AG04449 (cell line): ENCODE measurements around the gene TAGLN2.
"Not testable (repeated sequence)": the region's sequence is repeated elsewhere in the genome, so short reads cannot be mapped to it uniquely, and the experiment has no call there.

Source experiments
- CTCF ChIA-PET: fragments of 350-600 bp; formaldehyde crosslinking; extraction: SDS; loops from one replicate; lab custom pipeline; 2021; ENCODE audit warnings: antibody characterized with exemption; lab: Yijun Ruan, JAX
- POLR2A ChIA-PET: fragments of 400-600, 350-600 bp; formaldehyde crosslinking; extraction: SDS; loops from one replicate; lab custom pipeline; 2020; ENCODE audit warnings: antibody characterized with exemption, inconsistent platforms; lab: Yijun Ruan, JAX
- DNase-seq: peaks from one replicate; pipeline ENCODE4 v3.0.0-alpha.2; 2010; ENCODE audit warnings: low read depth, low spot score
- H3K4me3 ChIP-seq: 2 replicates; pipeline ENCODE4 v1.5.1; 2011; ENCODE audit warnings: low read depth, mild to moderate bottlenecking, control low read depth, low read length
- TF ChIP-seq, protein P1 (sequence below): IDR thresholded peaks from one replicate; pipeline ENCODE4 v1.5.1; 2011; ENCODE audit warnings: mild to moderate bottlenecking, moderate library complexity, low read length, control low read depth, inconsistent platforms; ENCODE audit not compliant: insufficient read depth; ENCODE audit errors: missing control alignments

Gene TAGLN2

DNA sequence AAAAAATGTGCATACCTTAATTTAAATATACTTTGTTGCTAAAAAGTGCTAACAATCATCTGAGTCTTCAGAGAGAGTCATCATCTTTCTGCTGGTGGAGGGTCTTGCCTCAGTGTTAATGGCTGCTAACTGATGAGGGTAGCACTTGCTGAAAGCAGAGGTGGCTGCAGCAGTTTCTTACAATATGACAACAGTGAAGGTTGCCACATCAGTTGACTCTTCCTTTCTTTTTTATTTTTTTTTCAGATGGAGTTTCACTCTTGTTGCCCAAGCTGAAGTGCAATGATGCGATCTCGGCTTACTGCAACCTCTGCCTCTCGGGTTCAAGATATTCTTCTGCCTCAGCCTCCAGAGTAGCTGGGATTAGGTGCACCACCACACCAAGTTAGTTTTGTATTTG, 22.8 kb downstream of the TAGLN2 start:
- no peak overlapping the region for H3K4me3 ChIP-seq
- ChIA-PET POLR2A (no interaction called here), CTCF (interaction anchor here (1.1 to 3.3 kb wide), 5 partner anchors 10 to 104 kb away, joined by 3 to 26 read pairs (median 7); no protein-coding TSS in a partner anchor)
- TF ChIP-seq, protein P1, sequence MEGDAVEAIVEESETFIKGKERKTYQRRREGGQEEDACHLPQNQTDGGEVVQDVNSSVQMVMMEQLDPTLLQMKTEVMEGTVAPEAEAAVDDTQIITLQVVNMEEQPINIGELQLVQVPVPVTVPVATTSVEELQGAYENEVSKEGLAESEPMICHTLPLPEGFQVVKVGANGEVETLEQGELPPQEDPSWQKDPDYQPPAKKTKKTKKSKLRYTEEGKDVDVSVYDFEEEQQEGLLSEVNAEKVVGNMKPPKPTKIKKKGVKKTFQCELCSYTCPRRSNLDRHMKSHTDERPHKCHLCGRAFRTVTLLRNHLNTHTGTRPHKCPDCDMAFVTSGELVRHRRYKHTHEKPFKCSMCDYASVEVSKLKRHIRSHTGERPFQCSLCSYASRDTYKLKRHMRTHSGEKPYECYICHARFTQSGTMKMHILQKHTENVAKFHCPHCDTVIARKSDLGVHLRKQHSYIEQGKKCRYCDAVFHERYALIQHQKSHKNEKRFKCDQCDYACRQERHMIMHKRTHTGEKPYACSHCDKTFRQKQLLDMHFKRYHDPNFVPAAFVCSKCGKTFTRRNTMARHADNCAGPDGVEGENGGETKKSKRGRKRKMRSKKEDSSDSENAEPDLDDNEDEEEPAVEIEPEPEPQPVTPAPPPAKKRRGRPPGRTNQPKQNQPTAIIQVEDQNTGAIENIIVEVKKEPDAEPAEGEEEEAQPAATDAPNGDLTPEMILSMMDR: no peak
- DNase-seq: no peak

DNA sequence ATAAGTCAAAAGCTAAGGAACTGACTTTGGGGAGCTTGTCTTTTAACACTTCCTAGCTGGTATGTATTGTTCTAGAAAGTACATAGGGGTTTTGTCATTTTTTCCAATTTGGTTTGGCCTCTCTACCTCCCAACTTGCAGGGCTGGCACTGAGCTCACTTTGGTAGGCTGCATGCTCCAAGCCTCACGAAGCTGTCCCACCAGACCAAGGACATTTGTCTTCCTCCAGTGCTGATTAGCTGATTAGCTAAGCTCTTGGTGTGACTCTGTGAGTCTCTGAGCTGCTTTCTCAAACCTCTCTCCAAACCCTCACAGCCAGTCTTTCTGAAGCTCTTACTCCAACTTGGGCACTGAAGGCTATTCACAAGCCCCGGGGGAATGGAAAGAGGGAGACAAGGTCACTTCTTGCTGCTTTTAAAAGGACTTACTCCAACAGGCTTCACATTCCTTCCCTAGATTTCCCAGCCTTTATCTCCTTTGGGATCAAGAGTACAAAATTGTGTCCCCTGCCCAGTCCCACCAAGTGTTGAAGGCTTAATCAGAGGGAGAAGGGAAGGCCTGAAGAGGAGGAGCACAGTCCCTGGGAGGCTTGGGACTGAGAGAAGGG, 24.4 kb downstream of the TAGLN2 start:
- ChIA-PET POLR2A (no interaction called here), CTCF (interaction anchor here (1.0 to 3.3 kb wide), 7 partner anchors 8 to 120 kb away, joined by 3 to 26 read pairs (median 5); partner anchors contain the start of gene DUSP23)
- no peak overlapping the region for H3K4me3 ChIP-seq
- DNase-seq: no peak
- TF ChIP-seq, protein P1: no peak

DNA sequence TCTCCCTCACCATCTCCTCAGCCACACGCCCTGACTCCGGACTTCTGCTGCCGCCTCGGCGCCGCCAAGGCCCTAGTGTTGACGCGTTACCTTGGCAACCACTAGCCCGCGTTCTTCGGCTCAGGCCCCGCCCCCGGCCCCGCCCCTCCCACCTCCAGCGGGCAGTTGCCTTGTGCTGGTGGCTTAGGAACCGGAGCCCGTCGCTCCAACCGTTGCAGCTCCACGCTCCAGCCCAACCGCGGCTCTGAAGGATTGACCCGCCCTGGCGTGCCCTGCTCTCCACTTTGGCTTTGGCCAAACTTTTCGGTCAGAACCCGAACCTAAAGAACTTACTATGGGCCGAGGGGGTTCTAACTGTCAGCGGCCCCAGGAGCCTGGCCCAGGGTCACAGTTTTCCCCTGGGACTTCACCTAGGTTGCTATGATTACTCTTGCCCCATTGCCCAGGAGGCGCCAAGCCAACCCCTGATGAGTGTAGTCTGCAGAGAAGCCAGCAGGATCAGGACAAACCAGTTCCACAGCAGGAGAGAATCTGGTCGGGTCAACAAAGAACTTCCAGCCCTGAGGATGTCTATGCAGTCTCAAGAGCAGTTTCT, 25.1 kb downstream of the TAGLN2 start, which contains the start of gene CFAP45:
TSS of gene CFAP45 (minus strand) at position 80 of the 595 bp plus-strand sequence. CDS start at position 13, 67 bp downstream.
- no peak within 1 kb of the TSS for H3K4me3 ChIP-seq
- CTCF ChIA-PET: interaction anchor here (1.0 to 3.3 kb wide), 7 partner anchors 7 to 119 kb away, joined by 3 to 26 read pairs (median 5); partner anchors contain the start of gene DUSP23
- POLR2A ChIA-PET: no interaction called here
- DNase-seq: no peak
- TF ChIP-seq, protein P1: no peak

- CTCF ChIA-PET: interaction anchor here (1.0 to 2.6 kb wide), 3 partner anchors 9 to 100 kb away, joined by 3 to 17 read pairs (median 11); no protein-coding TSS in a partner anchor
- POLR2A ChIA-PET, DNase-seq, H3K4me3 ChIP-seq: not testable (repeated sequence)
These were observed 25.7 kb downstream of the TAGLN2 start for GRCh38 chr1:159899634-159900033.

- TF ChIP-seq, protein P1: no peak
- no peak overlapping the region for H3K4me3 ChIP-seq
- DNase-seq: no peak
- ChIA-PET CTCF (interaction anchor here (1.2 to 15.3 kb wide), 4 partner anchors 99 to 119 kb away, joined by 3 to 1007 read pairs (median 204); partner anchors contain the start of genes DUSP23 and FCRL6), POLR2A (no interaction called here)
These were observed 26.8 kb downstream of the TAGLN2 start for GRCh38 chr1:159898527-159898926.

DNA sequence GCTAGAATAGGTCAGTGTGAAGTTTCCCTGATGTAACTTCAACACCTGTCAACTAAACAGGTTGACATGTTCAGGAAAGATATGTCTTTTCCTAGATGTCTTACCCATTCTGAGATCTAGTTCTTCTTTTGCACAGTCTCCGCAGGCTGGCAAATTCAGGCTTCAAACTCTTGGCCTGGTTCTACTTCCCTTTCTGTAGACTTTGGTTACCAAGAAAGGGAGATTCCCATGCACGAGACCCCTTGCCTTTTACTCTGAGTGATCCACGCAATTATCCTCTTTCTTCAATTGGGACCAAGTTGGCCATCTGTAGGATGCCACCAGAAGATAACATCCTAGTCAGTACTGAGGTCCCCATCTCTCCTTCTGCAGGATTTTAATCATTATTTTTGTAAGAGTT, 27.3 kb downstream of the TAGLN2 start:
- POLR2A ChIA-PET: no interaction called here
- DNase-seq: no peak
- CTCF ChIA-PET: interaction anchor here (1.2 to 15.3 kb wide), 5 partner anchors 19 to 119 kb away, joined by 3 to 1007 read pairs (median 201); partner anchors contain the start of genes DUSP23 and FCRL6
- TF ChIP-seq, protein P1: no peak
- no peak overlapping the region for H3K4me3 ChIP-seq
